ACC112 (cell line): ENCODE measurements around the gene KCNJ14.
A peak's percentile ranks its signal among the peaks of the same experiment; 100 is the strongest.

Experiments used
- H2AFZ ChIP-seq: fragments of 200-600 bp; sonication (generic); one replicate; pipeline ENCODE4 v1.6.0; 2017; ENCODE audit warnings: antibody characterized with exemption, low read length; ENCODE audit not compliant: unreplicated experiment
- H3K27ac ChIP-seq: fragments of 200-600 bp; sonication (generic); 2 replicates; pipeline ENCODE4 v1.5.1; 2014; ENCODE audit warnings: low read depth, mild to moderate bottlenecking, antibody characterized with exemption, low read length, moderate library complexity
- H3K27me3 ChIP-seq: fragments of 200-600 bp; sonication (generic); 2 replicates; pipeline ENCODE4 v1.6.1; 2014; ENCODE audit warnings: mild to moderate bottlenecking, antibody characterized with exemption, low read length, moderate library complexity, mixed read lengths; ENCODE audit not compliant: insufficient read depth
- H3K36me3 ChIP-seq: fragments of 200-600 bp; sonication (generic); 2 replicates; pipeline ENCODE4 v1.6.1; 2016; ENCODE audit warnings: mild to moderate bottlenecking, antibody characterized with exemption, low read length, moderate library complexity, mixed read lengths; ENCODE audit not compliant: insufficient read depth
- H3K4me1 ChIP-seq: fragments of 200-600 bp; sonication (generic); one replicate; pipeline ENCODE4 v1.6.1; 2016; ENCODE audit warnings: low read length, mixed read lengths; ENCODE audit not compliant: insufficient read depth, unreplicated experiment, control insufficient read depth
- H3K4me3 ChIP-seq: fragments of 200-600 bp; sonication (generic); 2 replicates; pipeline ENCODE4 v1.5.1; 2014; ENCODE audit warnings: mild to moderate bottlenecking, low read depth, low read length
- H3K79me2 ChIP-seq: fragments of 200-600 bp; sonication (generic); one replicate; pipeline ENCODE4 v1.6.0; 2016; ENCODE audit warnings: low read length; ENCODE audit not compliant: control insufficient read depth, unreplicated experiment, insufficient read depth

Gene KCNJ14

GRCh38 chr19:48445606-48446481, 9.5 kb upstream of the KCNJ14 start, which contains the start of gene GRWD1:
Gene GRWD1, plus strand, starts transcription at chr19:48445983. Its CDS starts 23 bp downstream, at chr19:48446006.
- Histone ChIP-seq H2AFZ (peak within 1 kb of the TSS; percentile 64), H3K79me2 (peaks cover 16% of the 10 kb centered on the region), H3K27me3 (peaks cover 6% of the 10 kb centered on the region; the same call in 1 of the 2 replicates), H3K36me3 (no peaks in the 10 kb centered on the region; the same call in 1 of the 2 replicates), H3K4me3 (peak within 1 kb of the TSS; percentile 98), H3K27ac (peak within 1 kb of the TSS; percentile 79), H3K4me1 (peaks cover 6% of the 10 kb centered on the region)

DNA sequence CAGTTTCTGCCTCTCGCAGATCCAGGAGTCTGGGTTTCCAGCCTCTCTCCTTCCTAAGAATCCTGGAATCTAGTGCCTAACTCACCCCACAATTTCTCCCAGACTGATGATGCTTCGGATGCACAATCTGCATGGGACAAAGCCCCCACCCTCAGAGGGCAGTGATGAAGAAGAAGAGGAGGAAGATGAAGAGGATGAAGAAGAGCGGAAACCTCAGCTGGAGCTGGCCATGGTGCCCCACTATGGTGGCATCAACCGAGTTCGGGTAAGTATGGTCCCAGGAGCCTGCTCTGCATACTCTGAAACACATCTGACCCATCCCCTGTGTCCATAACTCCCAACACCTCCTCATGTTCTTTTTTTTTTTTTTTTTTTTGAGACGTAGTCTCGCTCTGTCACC, 8.8 kb upstream of the KCNJ14 start:
- peaks cover 16% of the 10 kb centered on the region for H3K79me2 ChIP-seq
- H3K27ac ChIP-seq, result peak overlapping the region; percentile 79; the same call in 1 of the 2 replicates
- no peaks in the 10 kb centered on the region; the same call in 1 of the 2 replicates for H3K36me3 ChIP-seq

GRCh38 chr19:48448563-48448962, 6.8 kb upstream of the KCNJ14 start:
- Histone ChIP-seq H3K27ac (no peak overlapping the region), H3K79me2 (peaks cover 16% of the 10 kb centered on the region), H2AFZ (no peak overlapping the region), H3K4me1 (peaks cover 6% of the 10 kb centered on the region), H3K36me3 (no peaks in the 10 kb centered on the region; the same call in 1 of the 2 replicates), H3K27me3 (peaks cover 6% of the 10 kb centered on the region; the same call in 1 of the 2 replicates), H3K4me3 (no peak overlapping the region)

More for the DNA sequence above, 8.8 kb upstream of the KCNJ14 start:
- Histone ChIP-seq H3K4me1 (peaks cover 6% of the 10 kb centered on the region), H3K4me3 (peak overlapping the region; percentile 98), H2AFZ (peak overlapping the region; percentile 50), H3K27me3 (peaks cover 6% of the 10 kb centered on the region; the same call in 1 of the 2 replicates)

- Histone ChIP-seq H3K36me3 (no peaks in the 10 kb centered on the region; the same call in 1 of the 2 replicates), H3K27ac (no peak overlapping the region), H3K79me2 (peaks cover 16% of the 10 kb centered on the region), H3K4me1 (no peaks in the 10 kb centered on the region), H2AFZ (no peak overlapping the region), H3K27me3 (no peaks in the 10 kb centered on the region), H3K4me3 (no peak overlapping the region)
Measured at GRCh38 chr19:48450441-48450840, 4.9 kb upstream of the KCNJ14 start.

GRCh38 chr19:48450863-48451262, 4.5 kb upstream of the KCNJ14 start:
- Histone ChIP-seq H3K4me1 (no peaks in the 10 kb centered on the region), H2AFZ (no peak overlapping the region), H3K27ac (no peak overlapping the region), H3K4me3 (no peak overlapping the region), H3K36me3 (no peaks in the 10 kb centered on the region; the same call in 1 of the 2 replicates), H3K79me2 (peaks cover 16% of the 10 kb centered on the region), H3K27me3 (no peaks in the 10 kb centered on the region)

DNA sequence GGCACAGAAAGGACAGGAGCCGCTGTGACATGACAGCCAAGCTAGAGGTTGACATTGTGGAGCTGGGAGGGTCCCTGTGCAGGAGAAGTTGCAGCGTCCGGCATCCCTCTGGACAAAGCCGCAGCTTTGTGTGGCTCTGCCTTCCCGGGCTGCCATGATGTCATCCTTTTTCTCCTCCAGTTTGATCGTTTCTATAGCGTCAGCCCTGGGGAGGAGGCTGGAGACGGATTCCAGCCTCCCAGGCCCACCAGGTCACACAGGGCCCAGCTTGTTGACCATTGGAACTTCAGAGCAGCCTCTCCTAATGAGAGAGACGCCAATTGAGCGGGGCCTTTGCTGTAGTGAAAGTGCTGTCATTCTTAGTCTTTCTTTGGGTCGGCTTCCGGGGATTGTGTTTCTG, 3.8 kb upstream of the KCNJ14 start:
- no peaks in the 10 kb centered on the region; the same call in 1 of the 2 replicates for H3K36me3 ChIP-seq
- H3K27ac ChIP-seq, result no peak overlapping the region
- no peak overlapping the region for H3K4me3 ChIP-seq
- H3K4me1 ChIP-seq, result no peaks in the 10 kb centered on the region
- H2AFZ ChIP-seq, result no peak overlapping the region
- H3K79me2 ChIP-seq, result peaks cover 9% of the 10 kb centered on the region
- H3K27me3 ChIP-seq, result no peaks in the 10 kb centered on the region

DNA sequence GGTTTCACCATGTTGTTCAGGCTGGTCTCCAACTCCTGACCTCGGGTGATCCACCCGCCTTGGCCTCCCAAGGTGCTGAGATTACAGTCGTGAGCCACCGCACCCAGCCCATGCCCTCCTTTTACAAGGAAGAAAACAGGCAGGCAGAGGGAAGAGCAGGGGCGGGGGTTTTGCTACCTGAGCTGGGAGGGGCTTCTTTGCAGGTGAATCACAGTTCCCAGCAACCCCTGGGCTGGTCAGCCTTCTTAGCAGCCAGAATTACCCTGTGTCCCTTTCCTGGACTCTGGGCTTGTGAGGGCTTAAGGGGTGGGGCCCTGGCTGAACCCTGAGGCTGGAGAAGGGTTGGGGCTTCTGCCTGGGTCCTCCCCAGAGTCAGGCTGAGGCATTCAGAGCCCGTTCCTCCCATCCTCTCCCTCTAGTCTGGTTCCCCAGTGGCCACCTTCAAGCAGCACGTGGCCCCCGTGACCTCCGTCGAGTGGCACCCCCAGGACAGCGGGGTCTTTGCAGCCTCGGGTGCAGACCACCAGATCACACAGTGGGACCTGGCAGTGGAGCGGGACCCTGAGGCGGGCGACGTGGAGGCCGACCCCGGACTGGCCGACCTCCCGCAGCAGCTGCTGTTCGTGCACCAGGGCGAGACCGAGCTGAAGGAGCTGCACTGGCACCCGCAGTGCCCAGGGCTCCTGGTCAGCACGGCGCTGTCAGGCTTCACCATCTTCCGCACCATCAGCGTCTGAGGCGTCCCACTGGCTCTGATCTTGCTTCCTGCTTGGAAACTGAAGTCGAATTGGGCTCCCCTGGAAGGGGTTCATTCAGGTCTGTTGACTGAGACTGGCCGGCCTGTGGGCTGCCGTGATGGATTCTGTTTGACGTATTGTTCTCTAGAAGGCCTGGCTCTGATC, 2.8 kb upstream of the KCNJ14 start:
- no peaks in the 10 kb centered on the region for H3K27me3 ChIP-seq
- no peak overlapping the region for H3K27ac ChIP-seq
- no peak overlapping the region for H3K4me3 ChIP-seq
- H3K4me1 ChIP-seq, result no peaks in the 10 kb centered on the region
- no peak overlapping the region for H2AFZ ChIP-seq
- no peaks in the 10 kb centered on the region; the same call in 1 of the 2 replicates for H3K36me3 ChIP-seq
- H3K79me2 ChIP-seq, result peaks cover 5% of the 10 kb centered on the region

- H3K27ac ChIP-seq, result no peak overlapping the region
- no peaks in the 10 kb centered on the region for H3K4me1 ChIP-seq
- H3K4me3 ChIP-seq, result no peak overlapping the region
- H3K36me3 ChIP-seq, result no peaks in the 10 kb centered on the region
- H3K79me2 ChIP-seq, result no peaks in the 10 kb centered on the region
- H2AFZ ChIP-seq, result no peak overlapping the region
- no peaks in the 10 kb centered on the region for H3K27me3 ChIP-seq
Measured at GRCh38 chr19:48454150-48454730, 1.1 kb upstream of the KCNJ14 start.

GRCh38 chr19:48455908-48456562, 661 bp downstream of the KCNJ14 start:
- no peaks in the 10 kb centered on the region for H3K79me2 ChIP-seq
- no peaks in the 10 kb centered on the region for H3K4me1 ChIP-seq
- H3K27me3 ChIP-seq, result no peaks in the 10 kb centered on the region
- H2AFZ ChIP-seq, result no peak overlapping the region
- no peaks in the 10 kb centered on the region for H3K36me3 ChIP-seq
- no peak overlapping the region for H3K27ac ChIP-seq
- no peak overlapping the region for H3K4me3 ChIP-seq

GRCh38 chr19:48456864-48457263, 1.5 kb downstream of the KCNJ14 start:
- H3K79me2 ChIP-seq, result no peaks in the 10 kb centered on the region
- no peaks in the 10 kb centered on the region for H3K36me3 ChIP-seq
- H3K27me3 ChIP-seq, result no peaks in the 10 kb centered on the region
- H3K4me1 ChIP-seq, result no peaks in the 10 kb centered on the region
- no peak overlapping the region for H3K27ac ChIP-seq
- H3K4me3 ChIP-seq, result no peak overlapping the region
- H2AFZ ChIP-seq, result no peak overlapping the region
